Ammon's horn (tissue), 1 donor: Measurements from ENCODE around the gene PRCC.
A peak's percentile ranks its signal among the peaks of the same experiment; 100 is the strongest.
"Not testable (repeated sequence)": the region's sequence is repeated elsewhere in the genome, so short reads cannot be mapped to it uniquely, and the experiment has no call there.

Experiments
- DNase-seq: peaks from one replicate; pipeline ENCODE4 v3.0.0-alpha.2; 2016; ENCODE audit warnings: low spot score

PRCC gene

GRCh38 chr1:156744344-156744743 lies 23.0 kb upstream of the PRCC start:
- DNase-seq: no peak

DNA sequence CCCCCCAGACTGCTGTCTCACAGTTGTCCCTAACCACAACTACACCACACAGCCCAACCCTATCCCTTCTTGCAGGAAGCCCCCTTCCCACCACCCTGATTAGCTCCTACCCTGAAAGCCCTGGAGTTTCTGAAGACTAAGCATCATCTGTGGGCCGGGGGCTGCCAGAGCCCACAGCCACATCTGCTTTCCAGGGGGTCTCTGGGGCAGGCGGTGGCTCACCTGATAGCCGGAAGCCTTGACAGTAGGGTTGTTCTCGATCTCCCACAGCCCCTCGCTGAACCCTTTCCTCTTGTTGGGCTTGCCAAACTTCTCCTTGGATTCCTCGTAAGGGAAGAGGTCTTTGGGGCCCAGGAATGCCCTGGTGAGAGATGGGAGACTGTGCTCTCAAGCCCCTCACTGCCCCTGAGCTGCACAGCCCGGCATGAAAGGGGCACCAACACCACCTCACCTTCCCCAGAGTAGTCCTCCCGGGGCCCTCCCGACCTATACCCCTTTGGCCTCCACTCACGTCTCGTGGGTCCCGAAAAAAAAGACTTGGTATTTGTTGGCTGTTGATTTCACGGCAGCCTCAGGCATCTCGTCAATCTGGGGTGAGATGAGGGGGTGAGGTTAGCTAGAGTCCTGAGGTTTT lies 22.4 kb upstream of the PRCC start:
- no peak for DNase-seq

- no peak for DNase-seq
These were observed 21.5 kb upstream of the PRCC start for GRCh38 chr1:156745881-156746280.

GRCh38 chr1:156746406-156746727 lies 21.0 kb upstream of the PRCC start:
- DNase-seq: no peak

DNA sequence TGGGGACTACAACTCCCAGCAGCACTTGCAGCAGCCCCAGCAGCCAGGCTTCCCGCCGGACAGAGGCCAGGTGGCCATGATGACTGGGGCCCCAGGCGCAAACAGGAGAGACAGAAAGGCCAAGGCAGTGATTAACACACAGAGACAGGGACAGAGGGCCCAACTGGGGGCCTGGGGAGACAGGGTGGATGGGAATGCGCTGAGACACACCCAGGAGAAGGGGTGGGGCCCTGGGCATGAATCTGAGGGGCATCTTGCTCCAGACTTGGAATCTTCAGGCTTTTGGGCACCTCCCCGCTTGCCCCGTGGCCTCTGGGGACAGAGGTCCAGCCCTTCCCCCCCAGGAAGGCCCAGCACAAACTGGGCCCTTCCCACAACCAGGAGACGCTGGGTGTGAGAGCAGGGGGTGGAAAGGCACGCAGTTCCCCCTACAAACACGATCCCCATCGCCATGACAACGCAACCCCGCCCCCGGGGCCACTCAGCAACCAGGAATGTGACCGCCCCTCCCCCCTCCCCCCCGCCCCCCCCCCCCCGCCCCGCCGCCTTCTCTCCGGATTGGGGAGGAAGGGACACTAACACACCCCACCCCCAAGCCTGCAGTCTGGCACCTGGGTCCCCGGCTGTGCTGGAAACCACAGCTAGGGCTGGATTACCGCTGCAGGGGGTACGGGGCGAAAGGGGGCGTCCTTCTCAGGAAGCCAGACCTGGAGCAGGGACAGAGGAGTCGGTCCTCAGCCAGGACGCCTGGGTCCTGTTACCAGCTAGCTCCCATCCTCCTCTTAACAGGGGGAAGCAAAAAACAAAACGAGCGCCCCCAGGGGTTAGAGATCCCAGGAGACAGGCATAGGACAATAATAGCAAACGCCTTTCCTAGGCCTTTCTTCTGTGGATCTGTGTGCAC lies 20.4 kb upstream of the PRCC start:
- peak; percentile 91 for DNase-seq

DNA sequence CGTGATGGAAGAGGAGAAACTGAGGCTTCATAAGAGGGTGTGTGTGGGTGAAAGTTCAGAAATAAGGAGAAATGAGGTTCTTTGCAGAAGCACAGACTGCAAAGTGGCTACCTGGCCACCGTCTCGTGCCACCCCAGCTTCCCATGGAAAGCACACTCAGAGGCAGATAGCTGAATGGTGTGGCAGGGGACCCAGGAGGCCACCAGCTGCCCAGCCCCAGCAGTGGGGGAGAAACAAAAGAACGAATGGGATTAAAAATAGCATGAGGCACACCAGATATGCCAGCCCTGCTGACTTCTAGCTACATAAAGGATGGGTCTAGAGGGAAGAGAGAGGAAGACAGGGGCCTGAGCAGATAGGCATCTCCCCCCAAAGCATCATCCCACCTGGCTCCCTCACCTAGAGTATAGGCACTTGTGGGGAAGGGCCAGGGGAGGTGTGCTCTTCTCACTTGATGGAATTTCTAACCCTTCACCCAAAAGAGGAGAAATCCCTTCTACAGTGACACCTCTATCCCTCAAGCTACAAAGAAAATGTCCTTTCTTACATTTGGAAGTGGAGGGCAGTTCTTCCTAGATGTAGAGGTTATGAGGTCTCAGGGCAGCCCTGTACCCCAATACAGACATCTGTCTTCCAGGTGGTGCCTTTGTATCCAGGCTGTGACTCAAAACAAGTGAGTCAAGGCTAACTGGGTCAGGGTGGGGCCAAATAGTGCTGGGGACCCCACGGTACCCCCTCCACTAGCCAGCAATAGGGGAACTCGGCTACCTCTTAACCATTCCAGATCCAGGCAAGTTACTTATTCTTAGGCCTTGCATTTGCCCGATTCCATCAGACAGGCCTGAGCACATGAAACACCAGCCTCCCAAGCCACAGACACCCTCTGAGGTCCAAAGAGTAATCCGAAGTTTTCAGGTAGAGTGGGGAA lies 19.3 kb upstream of the PRCC start:
- DNase-seq: no peak

DNA sequence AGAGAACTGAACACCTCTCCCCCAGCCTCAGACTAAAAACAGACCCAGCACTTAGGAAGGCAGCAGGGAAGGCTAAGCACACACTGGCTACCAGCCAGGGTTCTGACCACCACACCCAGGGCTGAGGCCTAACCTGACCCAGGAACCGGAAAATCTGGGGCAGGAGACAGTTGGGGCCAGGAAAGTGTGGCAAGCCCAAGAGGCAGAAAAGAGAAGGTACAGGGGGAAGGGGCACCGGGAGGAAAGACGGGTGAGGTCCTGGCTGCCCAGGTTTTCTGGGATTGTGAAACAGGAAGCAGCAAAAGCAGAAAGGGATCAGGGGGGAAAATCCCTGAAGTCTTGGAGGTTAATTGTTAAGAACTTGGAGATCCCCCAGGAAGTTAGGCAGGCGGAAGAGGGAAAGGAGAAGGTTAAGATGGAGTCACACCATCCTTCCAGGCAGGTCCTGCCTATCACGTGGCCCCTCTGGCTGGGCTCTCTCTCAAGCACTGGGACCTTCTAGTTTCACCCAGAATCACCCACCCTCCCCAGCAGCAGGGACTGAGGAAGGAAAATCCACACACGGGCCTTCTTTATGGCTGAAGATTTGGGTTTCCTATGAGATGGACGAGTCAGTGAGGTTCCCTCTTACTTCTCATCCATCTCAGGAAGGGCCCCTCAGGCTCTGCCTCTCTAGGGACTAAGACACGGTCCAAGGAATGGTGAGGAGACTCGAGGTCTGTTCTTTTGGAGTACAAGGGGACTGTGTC lies 18.5 kb upstream of the PRCC start:
- no peak for DNase-seq

- DNase-seq: no peak
These were observed 17.8 kb upstream of the PRCC start for GRCh38 chr1:156749419-156750118.

DNA sequence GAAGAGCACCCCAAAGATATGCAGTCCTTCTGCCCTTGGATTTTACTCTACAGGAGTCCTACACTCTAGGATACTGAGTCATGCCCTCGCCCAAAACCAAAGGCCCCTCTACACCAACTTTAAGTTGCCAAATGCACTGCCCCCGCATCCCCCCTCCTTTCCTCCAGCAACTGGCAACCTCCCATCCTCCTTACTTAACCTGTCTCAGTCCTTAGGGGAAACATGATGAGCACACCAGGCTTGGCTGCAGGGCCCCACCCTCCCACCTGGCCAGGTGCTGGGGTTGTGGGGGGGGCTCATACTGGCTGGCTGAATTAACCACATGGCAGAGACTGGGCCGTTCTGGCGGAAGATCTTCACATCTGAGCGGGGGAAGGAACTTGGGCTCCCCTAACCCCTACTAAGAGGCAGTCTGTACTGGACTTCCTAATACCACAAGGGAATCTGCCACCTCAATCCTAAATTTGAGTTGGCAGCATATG lies 17.1 kb upstream of the PRCC start:
- DNase-seq: no peak

- DNase-seq: no peak
These were observed 16.5 kb upstream of the PRCC start for GRCh38 chr1:156750711-156751450.

GRCh38 chr1:156751451-156751756 lies 15.9 kb upstream of the PRCC start, which contains the start of gene HDGF:
HDGF (minus strand) TSS chr1:156751675; CDS start chr1:156751429, 246 bp downstream.
- no peak for DNase-seq

- DNase-seq: peak; percentile 98
These were observed 15.4 kb upstream of the PRCC start for GRCh38 chr1:156751757-156752481.

DNA sequence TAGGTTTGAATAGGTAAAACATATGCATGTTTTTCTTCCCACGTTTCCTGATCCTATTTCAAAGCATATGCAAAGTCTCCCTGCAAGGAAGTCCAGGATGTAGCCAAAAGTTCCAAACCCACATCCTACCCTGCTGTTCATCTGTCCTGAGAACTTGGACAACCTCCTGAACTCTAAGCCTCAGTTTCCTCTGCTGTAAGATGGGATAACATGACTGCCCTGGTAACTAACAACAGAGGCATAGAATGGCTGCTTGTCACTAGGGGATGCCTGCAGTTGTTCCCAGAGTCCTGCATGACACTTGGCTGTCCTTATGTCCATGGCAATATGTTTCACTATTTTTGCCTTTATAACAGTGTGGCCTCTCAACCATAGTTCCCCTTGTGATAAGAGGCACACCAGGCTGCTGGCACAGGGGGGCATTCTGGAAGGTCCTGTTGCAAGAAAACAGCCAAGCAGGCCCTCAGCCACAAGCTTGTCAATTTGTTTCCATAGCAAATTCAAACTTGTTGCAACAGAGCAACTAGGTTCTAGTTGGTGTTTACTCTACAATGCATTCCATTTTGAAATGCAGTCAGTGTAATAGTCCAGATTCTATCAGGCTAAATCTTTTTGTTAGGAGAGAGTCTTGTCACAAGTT lies 14.4 kb upstream of the PRCC start:
- no peak for DNase-seq

GRCh38 chr1:156754219-156754618 lies 13.1 kb upstream of the PRCC start:
- DNase-seq: no peak

DNA sequence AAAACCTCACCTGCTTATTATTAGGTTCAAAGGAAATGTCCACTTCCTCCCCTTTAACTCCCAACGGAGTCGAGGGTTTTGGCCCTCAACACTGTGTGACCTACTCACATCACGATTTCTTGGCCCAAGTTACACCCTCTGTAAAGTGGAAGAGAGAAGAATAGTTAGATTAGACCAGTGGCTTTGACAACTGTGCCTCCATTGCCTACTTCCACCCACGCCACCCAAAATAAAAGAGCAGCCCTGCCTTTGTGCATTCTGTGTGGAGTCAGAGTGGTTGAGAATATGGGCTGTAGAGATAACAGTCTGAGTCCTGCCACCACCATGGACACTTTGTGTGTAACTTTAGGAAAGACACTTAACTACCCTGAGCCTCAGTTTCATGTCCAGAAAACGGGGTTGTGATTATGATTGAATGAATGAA lies 11.8 kb upstream of the PRCC start:
- DNase-seq: no peak

GRCh38 chr1:156756355-156756754 lies 11.0 kb upstream of the PRCC start:
- DNase-seq: no peak

DNA sequence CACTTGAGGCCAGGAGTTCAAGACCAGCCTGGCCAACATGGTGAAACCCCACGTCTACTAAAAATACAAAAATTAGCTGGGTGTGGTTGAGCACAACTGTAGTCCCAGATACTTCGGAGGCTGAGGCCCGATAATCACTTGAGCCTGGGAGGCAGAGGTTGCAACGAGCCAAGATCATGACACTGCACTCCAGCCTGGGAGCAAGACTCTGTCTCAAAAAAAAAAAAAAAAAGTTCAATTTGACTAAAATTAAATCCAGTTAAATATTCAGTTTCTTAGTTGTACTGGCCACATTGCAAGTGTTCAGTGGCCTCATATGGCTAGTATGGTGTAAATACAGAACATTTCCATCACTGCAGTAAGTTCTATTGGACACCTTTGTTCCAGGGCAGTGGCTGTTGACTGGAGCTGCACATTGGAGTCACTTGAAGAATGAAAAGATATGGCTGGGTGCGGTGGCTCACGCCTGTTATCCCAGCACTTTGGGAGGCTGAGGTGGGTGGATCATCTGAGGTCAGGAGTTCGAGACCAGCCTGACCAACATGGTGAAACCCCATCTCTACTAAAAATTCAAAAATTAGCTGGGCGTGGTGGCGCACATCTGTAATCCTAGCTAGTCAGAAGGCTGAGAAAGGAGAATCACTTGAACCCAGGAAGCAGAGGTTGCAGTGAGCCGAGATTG lies 9.6 kb upstream of the PRCC start:
- not testable (repeated sequence) for DNase-seq

DNA sequence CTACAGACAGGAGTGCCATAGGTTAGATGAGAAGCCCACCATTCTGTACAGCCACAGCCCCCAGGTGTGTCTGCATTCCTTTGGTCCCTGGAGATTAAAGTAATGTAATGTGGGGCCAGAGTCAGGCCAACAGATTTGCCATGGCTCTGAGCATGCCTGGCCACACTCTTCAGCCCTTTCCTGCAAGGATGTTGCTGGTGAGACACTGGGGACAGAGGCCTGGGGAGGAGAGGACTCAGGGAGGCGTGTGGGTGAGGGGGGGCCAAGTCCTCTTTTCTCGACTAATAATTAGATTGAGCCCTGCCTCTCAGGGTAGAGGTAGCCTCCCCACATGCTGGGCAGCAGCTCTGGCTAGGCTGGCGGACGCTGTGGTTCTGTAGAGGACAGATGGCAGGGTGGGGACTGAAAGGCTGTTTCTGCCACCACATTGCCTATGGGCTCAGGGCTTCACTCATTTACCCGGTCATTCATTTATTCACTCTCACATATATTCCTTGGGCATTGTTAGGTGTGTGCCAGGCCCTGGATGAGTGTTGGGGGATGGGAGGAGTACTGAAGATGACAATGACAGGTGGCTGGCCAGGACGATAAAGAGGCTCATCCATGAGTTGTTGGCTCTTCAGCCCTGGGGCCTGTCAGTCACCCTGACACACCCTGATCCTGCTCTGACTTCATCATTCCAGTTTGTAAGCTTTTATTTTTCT lies 7.1 kb upstream of the PRCC start:
- no peak for DNase-seq
